ENCODE data around the gene EFNA1.

DNA sequence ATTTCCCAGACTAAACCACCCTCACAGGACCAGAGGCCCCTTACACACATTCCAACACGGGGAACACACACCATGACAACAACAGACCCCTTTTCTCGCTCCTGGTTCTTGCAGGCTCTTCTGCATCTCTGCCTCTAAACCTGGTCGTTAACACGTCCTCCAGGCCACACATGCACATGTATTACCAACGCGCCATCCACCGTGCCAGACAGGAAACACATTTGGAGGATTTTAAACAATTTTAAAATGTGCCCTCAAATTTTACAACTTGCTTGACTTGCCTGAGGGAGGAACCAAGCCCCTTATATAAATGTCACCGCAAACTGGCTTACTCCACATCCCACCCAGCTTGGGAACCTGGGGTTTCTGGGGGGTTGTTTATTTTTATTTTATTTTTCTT is 16.9 kb upstream of the EFNA1 start:
- TF ChIP-seq EZH2 (IDR thresholded peaks at IDR 0.05; ENCODE audit: borderline replicate concordance): no peak
- TF ChIP-seq, protein P1, sequence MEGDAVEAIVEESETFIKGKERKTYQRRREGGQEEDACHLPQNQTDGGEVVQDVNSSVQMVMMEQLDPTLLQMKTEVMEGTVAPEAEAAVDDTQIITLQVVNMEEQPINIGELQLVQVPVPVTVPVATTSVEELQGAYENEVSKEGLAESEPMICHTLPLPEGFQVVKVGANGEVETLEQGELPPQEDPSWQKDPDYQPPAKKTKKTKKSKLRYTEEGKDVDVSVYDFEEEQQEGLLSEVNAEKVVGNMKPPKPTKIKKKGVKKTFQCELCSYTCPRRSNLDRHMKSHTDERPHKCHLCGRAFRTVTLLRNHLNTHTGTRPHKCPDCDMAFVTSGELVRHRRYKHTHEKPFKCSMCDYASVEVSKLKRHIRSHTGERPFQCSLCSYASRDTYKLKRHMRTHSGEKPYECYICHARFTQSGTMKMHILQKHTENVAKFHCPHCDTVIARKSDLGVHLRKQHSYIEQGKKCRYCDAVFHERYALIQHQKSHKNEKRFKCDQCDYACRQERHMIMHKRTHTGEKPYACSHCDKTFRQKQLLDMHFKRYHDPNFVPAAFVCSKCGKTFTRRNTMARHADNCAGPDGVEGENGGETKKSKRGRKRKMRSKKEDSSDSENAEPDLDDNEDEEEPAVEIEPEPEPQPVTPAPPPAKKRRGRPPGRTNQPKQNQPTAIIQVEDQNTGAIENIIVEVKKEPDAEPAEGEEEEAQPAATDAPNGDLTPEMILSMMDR (IDR thresholded peaks at IDR 0.05; ENCODE audit: poor library complexity): no peak
